Measurements from ENCODE around the gene GPATCH4. TPM values are rescaled to one million over a fixed set of nuclear protein-coding genes. Genes with fewer than 3 reads are reported as not detected.

GPATCH4 gene
- 10 to 100 TPM; 27.1 to 29.2 TPM for total RNA-seq

GRCh38 chr1:156601122-156601830 is at the start of gene GPATCH4:
TSS of gene GPATCH4 (minus strand) at chr1:156601479.

GRCh38 chr1:156641761-156642264 is 40.5 kb upstream of the GPATCH4 start, which contains the start of gene BCAN:
TSS of gene BCAN (plus strand) at chr1:156642117. CDS start at chr1:156646055, 3,938 bp downstream.

GRCh38 chr1:156618853-156619581 is 17.7 kb upstream of the GPATCH4 start, which contains the start of gene HAPLN2:
TSS of gene HAPLN2 (plus strand) at chr1:156619415. CDS start at chr1:156623491, 4,076 bp downstream.

GRCh38 chr1:156591432-156592157 is 9.7 kb downstream of the GPATCH4 start, which contains the start of gene NAXE:
TSS of gene NAXE (plus strand) at chr1:156591776. CDS start at chr1:156591805, 29 bp downstream.

GRCh38 chr1:156579472-156579871 is 21.8 kb downstream of the GPATCH4 start, which contains the start of gene TTC24:
TSS of gene TTC24 (plus strand) at chr1:156579723. CDS start at chr1:156581365, 1,642 bp downstream.

GRCh38 chr1:156571919-156572662 is 29.2 kb downstream of the GPATCH4 start, which contains the start of gene IQGAP3:
TSS of gene IQGAP3 (minus strand) at chr1:156572565. CDS start at chr1:156572529, 36 bp downstream.

Other genes starting within 250 kb of the GPATCH4 start
- not detected for gene RHBG, start 232.3 kb downstream of the GPATCH4 start, total RNA-seq
- gene MEF2D, start 100.7 kb downstream of the GPATCH4 start, total RNA-seq: 10 to 100 TPM; 43.2 to 48.4 TPM
- gene IQGAP3, start 28.9 kb downstream of the GPATCH4 start, total RNA-seq: 10 to 100 TPM; 24.6 to 24.9 TPM
- gene TTC24, start 21.8 kb downstream of the GPATCH4 start, total RNA-seq: 1 to 10 TPM; 1.9 to 3.1 TPM
- 10 to 100 TPM; 45.3 to 47.4 TPM for gene NAXE, start 9.7 kb downstream of the GPATCH4 start, total RNA-seq
- under 1 TPM in 1 of 2 experiments, not detected in 1; 0.24 TPM for gene HAPLN2, start 17.9 kb upstream of the GPATCH4 start, total RNA-seq
- not detected for gene BCAN, start 40.6 kb upstream of the GPATCH4 start, total RNA-seq
- gene NES, start 75.9 kb upstream of the GPATCH4 start, total RNA-seq: not detected
- gene CRABP2, start 104.1 kb upstream of the GPATCH4 start, total RNA-seq: under 1 TPM; 0.48 to 0.71 TPM
- 10 to 100 TPM; 28.8 to 32.5 TPM for gene METTL25B, start 127.0 kb upstream of the GPATCH4 start, total RNA-seq
- 10 to 100 TPM; 38.2 to 38.3 TPM for gene ISG20L2, start 127.3 kb upstream of the GPATCH4 start, total RNA-seq
- gene MRPL24, start 139.6 kb upstream of the GPATCH4 start, total RNA-seq: 10 to 100 TPM; 37.3 to 44.1 TPM
- gene HDGF, start 150.2 kb upstream of the GPATCH4 start, total RNA-seq: 100 to 1,000 TPM; 182 to 185 TPM
- gene PRCC, start 166.1 kb upstream of the GPATCH4 start, total RNA-seq: 10 to 100 TPM; 58.1 to 64.1 TPM
- gene SH2D2A, start 215.4 kb upstream of the GPATCH4 start, total RNA-seq: 10 to 100 TPM; 75.8 to 81.8 TPM

All from activated naive CD4-positive, alpha-beta T cell treated with anti-CD3 and anti-CD28 coated beads, Interleukin-2, amount 10 ng/mL, durations not matched to agents 5 hours and 36 hours (primary cell).